ENCODE measurements around the gene SHISA7.
"Not testable (repeated sequence)": the region's sequence is repeated elsewhere in the genome, so short reads cannot be mapped to it uniquely, and the experiment has no call there.

Gene SHISA7

GRCh38 chr19:55443824-55444480 lies 852 bp upstream of the SHISA7 start:
- DNase-seq = no peak

GRCh38 chr19:55442372-55442961 lies 633 bp downstream of the SHISA7 start:
- no peak for DNase-seq

GRCh38 chr19:55441692-55442321 lies 1.3 kb downstream of the SHISA7 start:
- DNase-seq = no peak

GRCh38 chr19:55441319-55441691 lies 1.8 kb downstream of the SHISA7 start:
- DNase-seq = no peak

GRCh38 chr19:55440411-55441105 lies 2.5 kb downstream of the SHISA7 start:
- no peak for DNase-seq

- no peak for DNase-seq
Observed at GRCh38 chr19:55439052-55439451, 4.0 kb downstream of the SHISA7 start.

- DNase-seq = no peak
Observed at GRCh38 chr19:55437410-55437809, 5.7 kb downstream of the SHISA7 start.

- DNase-seq = no peak
Observed at GRCh38 chr19:55436847-55437246, 6.3 kb downstream of the SHISA7 start.

GRCh38 chr19:55435020-55435419 lies 8.1 kb downstream of the SHISA7 start:
- DNase-seq = no peak

GRCh38 chr19:55434356-55434919 lies 8.7 kb downstream of the SHISA7 start:
- no peak for DNase-seq

GRCh38 chr19:55433292-55433691 lies 9.8 kb downstream of the SHISA7 start:
- DNase-seq = no peak

- DNase-seq = no peak
Observed at GRCh38 chr19:55432241-55432959, 10.7 kb downstream of the SHISA7 start.

GRCh38 chr19:55431183-55431582 lies 11.9 kb downstream of the SHISA7 start:
- DNase-seq = no peak

- DNase-seq = no peak
Observed at GRCh38 chr19:55426042-55426441, 17.1 kb downstream of the SHISA7 start.

GRCh38 chr19:55424518-55424917 lies 18.6 kb downstream of the SHISA7 start:
- no peak for DNase-seq

GRCh38 chr19:55423225-55424005 lies 19.7 kb downstream of the SHISA7 start:
- no peak for DNase-seq

GRCh38 chr19:55421281-55421680 lies 21.8 kb downstream of the SHISA7 start:
- not testable (repeated sequence) for DNase-seq

- no peak for DNase-seq
Observed at GRCh38 chr19:55419624-55420236, 23.4 kb downstream of the SHISA7 start.

GRCh38 chr19:55419103-55419502 lies 24.0 kb downstream of the SHISA7 start:
- DNase-seq = no peak

- DNase-seq = peak; percentile 47 to 49
Observed at GRCh38 chr19:55418185-55418584, 24.9 kb downstream of the SHISA7 start.

- DNase-seq = no peak
Observed at GRCh38 chr19:55410168-55410567, 32.9 kb downstream of the SHISA7 start.

GRCh38 chr19:55409179-55409578 lies 33.9 kb downstream of the SHISA7 start:
- not testable (repeated sequence) for DNase-seq

All from stimulated activated CD4-positive, alpha-beta T cell treated with anti-CD3 and anti-CD28 coated beads, Interleukin-2, amount 100 ng/mL, for 48 hours (primary cell).